Fibroblast of pulmonary artery (primary cell): ENCODE measurements around the gene GSKIP.

Experiments used
- DNase-seq: peaks from one replicate; pipeline ENCODE4 v3.0.0-alpha.2; 2010; ENCODE audit warnings: low read depth
- H3K4me3 ChIP-seq: replicated peaks from 2 replicates; pipeline ENCODE4 v1.5.1; 2011; ENCODE audit warnings: low read depth, mild to moderate bottlenecking, control low read depth, low read length, moderate library complexity
- CTCF ChIP-seq: IDR thresholded peaks from 2 replicates; pipeline ENCODE4 v1.5.1; 2011; ENCODE audit warnings: mild to moderate bottlenecking, control low read depth, low read length, inconsistent platforms; ENCODE audit errors: missing control alignments

Gene GSKIP

GRCh38 chr14:96362965-96363750 lies at the start of gene GSKIP, which contains the start of gene ATG2B:
Gene GSKIP, plus strand, starts transcription at chr14:96363526. Its CDS starts 18,722 bp downstream, at chr14:96382248.
Gene ATG2B, minus strand, starts transcription at chr14:96363341. Its CDS starts 365 bp downstream, at chr14:96362976.
- peak within 1 kb of the TSS; percentile 94 for H3K4me3 ChIP-seq
- no peak for TF ChIP-seq CTCF
- peak; percentile 87 for DNase-seq

- no peak overlapping the region for H3K4me3 ChIP-seq
- DNase-seq: no peak
- TF ChIP-seq CTCF: no peak
Measured at GRCh38 chr14:96316087-96316486, 47.2 kb upstream of the GSKIP start.

- DNase-seq: no peak
- no peak for TF ChIP-seq CTCF
Measured at GRCh38 chr14:96318836-96319235, 44.5 kb upstream of the GSKIP start.

GRCh38 chr14:96320605-96321004 lies 42.7 kb upstream of the GSKIP start:
- no peak for DNase-seq
- no peak for TF ChIP-seq CTCF
- H3K4me3 ChIP-seq: no peak overlapping the region

More at GRCh38 chr14:96318836-96319235, 44.5 kb upstream of the GSKIP start:
- H3K4me3 ChIP-seq: no peak overlapping the region

GRCh38 chr14:96324219-96324618 lies 39.1 kb upstream of the GSKIP start:
- no peak for TF ChIP-seq CTCF
- H3K4me3 ChIP-seq: no peak overlapping the region
- no peak for DNase-seq

- no peak for DNase-seq
- no peak overlapping the region for H3K4me3 ChIP-seq
- TF ChIP-seq CTCF: no peak
Measured at GRCh38 chr14:96338551-96338950, 24.8 kb upstream of the GSKIP start.

GRCh38 chr14:96341323-96341722 lies 22.0 kb upstream of the GSKIP start:
- H3K4me3 ChIP-seq: no peak overlapping the region
- DNase-seq: no peak
- TF ChIP-seq CTCF: no peak
